IMR-90 (cell line): ENCODE data around the gene TPSAB1. TPM values are rescaled to one million over a fixed set of nuclear protein-coding genes. Genes with fewer than 3 reads are reported as not detected.

Experiments
- ATAC-seq: fragments of 200-7000 bp; cut with Tn5 transposase; 2 replicates; pipeline ENCODE4 v1.9.1; 2020; ENCODE audit warnings: low read depth, mild to moderate bottlenecking, moderate library complexity
- BruUV-seq: library from RNA; stranded (reverse); fragments of 400-500 nt; replicated peaks from 2 replicates; lab custom pipeline; 2021; lab: Mats Ljungman, UMichigan
- CTCF ChIA-PET: fragments of 300-600 bp; formaldehyde crosslinking; extraction: SDS; loops from one replicate; lab custom pipeline; 2021; ENCODE audit warnings: antibody characterized with exemption; lab: Yijun Ruan, JAX
- POLR2A ChIA-PET: fragments of 300-600 bp; sonication (Branson Sonifier 250); formaldehyde crosslinking; loops from one replicate; lab custom pipeline; 2022; ENCODE audit warnings: antibody characterized with exemption; ENCODE audit not compliant: unreplicated experiment; lab: Charles Lee
- DNase-seq: peaks from one replicate; pipeline ENCODE4 v3.0.0; 2013
- H2AFZ ChIP-seq: replicated peaks from 2 replicates; pipeline ENCODE3; 2013; ENCODE audit warnings: low read length, mild to moderate bottlenecking; ENCODE audit not compliant: poor library complexity
- H2AK5ac ChIP-seq: 2 replicates; pipeline ENCODE4 v1.6.1; 2013; ENCODE audit warnings: low read depth, low read length, inconsistent platforms
- H2AK9ac ChIP-seq: replicated peaks from 2 replicates; pipeline ENCODE3; 2013; ENCODE audit warnings: mild to moderate bottlenecking, low read depth, low read length, moderate library complexity; ENCODE audit not compliant: poor library complexity
- H2BK120ac ChIP-seq: 2 replicates; pipeline ENCODE4 v1.6.1; 2013; ENCODE audit warnings: low read depth, low read length, inconsistent platforms
- H2BK15ac ChIP-seq: 3 replicates; pipeline ENCODE4 v1.6.1; 2013; ENCODE audit warnings: low read depth, low read length, inconsistent platforms
- H2BK20ac ChIP-seq: 2 replicates; pipeline ENCODE4 v1.6.1; 2013; ENCODE audit warnings: low read depth, mild to moderate bottlenecking, inconsistent platforms, low read length, moderate library complexity
- H2BK5ac ChIP-seq: 2 replicates; pipeline ENCODE4 v1.6.1; 2013; ENCODE audit warnings: mild to moderate bottlenecking, low read depth, low read length, inconsistent platforms; ENCODE audit not compliant: poor library complexity, severe bottlenecking
- H3K14ac ChIP-seq: replicated peaks from 2 replicates; pipeline ENCODE4 v1.6.1; 2013; ENCODE audit warnings: low read depth, low read length, inconsistent platforms
- H3K18ac ChIP-seq: 2 replicates; pipeline ENCODE4 v1.6.1; 2013; ENCODE audit warnings: low read depth, low read length, control low read depth
- H3K23ac ChIP-seq: 2 replicates; pipeline ENCODE4 v1.6.1; 2013; ENCODE audit warnings: low read depth, low read length, inconsistent platforms
- H3K27ac ChIP-seq: 2 replicates; pipeline ENCODE4 v1.5.1; 2013; ENCODE audit warnings: mild to moderate bottlenecking, control low read depth, low read length; ENCODE audit not compliant: insufficient read depth
- H3K27me3 ChIP-seq: 2 replicates; pipeline ENCODE4 v1.6.1; 2013; ENCODE audit warnings: low read length; ENCODE audit not compliant: control insufficient read depth, insufficient read depth
- H3K36me3 ChIP-seq: 2 replicates; pipeline ENCODE4 v1.6.1; 2013; ENCODE audit warnings: low read length, mixed read lengths; ENCODE audit not compliant: control insufficient read depth, insufficient read depth
- H3K4ac ChIP-seq: 2 replicates; pipeline ENCODE4 v1.6.1; 2013; ENCODE audit warnings: low read depth, low read length, inconsistent platforms
- H3K4me1 ChIP-seq: 2 replicates; pipeline ENCODE4 v1.6.1; 2013; ENCODE audit warnings: low read length, mixed read lengths; ENCODE audit not compliant: control insufficient read depth, insufficient read depth
- H3K4me2 ChIP-seq: 2 replicates; pipeline ENCODE4 v1.6.1; 2013; ENCODE audit warnings: low read depth, mild to moderate bottlenecking, control low read depth, low read length, moderate library complexity
- H3K4me3 ChIP-seq: 2 replicates; pipeline ENCODE4 v1.5.1; 2013; ENCODE audit warnings: low read depth, mild to moderate bottlenecking, control low read depth, low read length, moderate library complexity; ENCODE audit not compliant: insufficient read depth
- H3K56ac ChIP-seq: 2 replicates; pipeline ENCODE4 v1.6.1; 2013; ENCODE audit warnings: low read length, inconsistent platforms; ENCODE audit not compliant: insufficient read depth; ENCODE audit errors: extremely low read depth
- H3K79me1 ChIP-seq, 2 experiments: 2 replicates each; pipeline ENCODE4 v1.6.1; 2013; ENCODE audit warnings: low read length in 2 of 2, inconsistent platforms in 1 of 2, low read depth in 1 of 2
- H3K9ac ChIP-seq: 2 replicates; pipeline ENCODE4 v1.6.1; 2013; ENCODE audit warnings: low read depth, low read length, control low read depth
- H3K9me1 ChIP-seq: 2 replicates; pipeline ENCODE4 v1.6.1; 2013; ENCODE audit warnings: low read length, inconsistent platforms; ENCODE audit not compliant: insufficient read depth
- H3K9me3 ChIP-seq: 2 replicates; pipeline ENCODE4 v1.6.1; 2013; ENCODE audit warnings: low read length; ENCODE audit not compliant: control insufficient read depth, insufficient read depth
- H4K20me1 ChIP-seq: 2 replicates; pipeline ENCODE4 v1.6.1; 2013; ENCODE audit warnings: low read length, inconsistent platforms; ENCODE audit not compliant: insufficient read depth
- H4K5ac ChIP-seq: 2 replicates; pipeline ENCODE4 v1.6.1; 2013; ENCODE audit warnings: mild to moderate bottlenecking, low read depth, low read length, control low read depth
- H4K8ac ChIP-seq, 2 experiments: 2 replicates each; pipeline ENCODE4 v1.6.1; 2013; ENCODE audit warnings: low read depth in 2 of 2, low read length in 2 of 2, control low read depth in 1 of 2, inconsistent platforms in 1 of 2
- H4K91ac ChIP-seq: 2 replicates; pipeline ENCODE4 v1.6.1; 2013; ENCODE audit warnings: low read depth, low read length, inconsistent platforms; ENCODE audit not compliant: insufficient read depth
- BHLHE40 ChIP-seq: fragments of 150-350 bp; IDR thresholded peaks from 2 replicates; pipeline ENCODE4 v1.6.1; 2016; ENCODE audit warnings: mild to moderate bottlenecking, low read depth, low read length
- CEBPB ChIP-seq: IDR thresholded peaks from 2 replicates; pipeline ENCODE4 v1.6.1; 2012; ENCODE audit warnings: low read depth, low read length, improper control_type of control experiment
- CHD1 ChIP-seq: IDR thresholded peaks from 2 replicates; pipeline ENCODE4 v1.6.1; 2012; ENCODE audit warnings: low read depth, low read length, improper control_type of control experiment
- CTCF ChIP-seq: conservative IDR thresholded peaks from 2 replicates; pipeline ENCODE4 v1.5.1; 2012; ENCODE audit warnings: mild to moderate bottlenecking, low read depth, low read length, improper control_type of control experiment
- ELK1 ChIP-seq: fragments of 150-350 bp; IDR thresholded peaks from 2 replicates; pipeline ENCODE4 v1.6.1; 2016; ENCODE audit warnings: low read depth, mild to moderate bottlenecking, low read length, moderate library complexity, borderline replicate concordance
- FOS ChIP-seq: fragments of 150-350 bp; IDR thresholded peaks from 2 replicates; pipeline ENCODE4 v1.6.1; 2016; ENCODE audit warnings: low read depth, low read length
- MAFK ChIP-seq: IDR thresholded peaks from 2 replicates; pipeline ENCODE4 v1.6.1; 2012; ENCODE audit warnings: low read depth, low read length, improper control_type of control experiment
- MAZ ChIP-seq: IDR thresholded peaks from 2 replicates; pipeline ENCODE4 v1.6.1; 2012; ENCODE audit warnings: low read depth, mild to moderate bottlenecking, low read length, improper control_type of control experiment, moderate library complexity, borderline replicate concordance
- MXI1 ChIP-seq: IDR thresholded peaks from 2 replicates; pipeline ENCODE4 v1.6.1; 2012; ENCODE audit warnings: low read depth, mild to moderate bottlenecking, low read length, moderate library complexity, borderline replicate concordance
- NFE2L2 ChIP-seq: fragments of 150-350 bp; IDR thresholded peaks from 2 replicates; pipeline ENCODE4 v1.6.1; 2016; ENCODE audit warnings: low read depth, mild to moderate bottlenecking, low read length
- POLR2A ChIP-seq: IDR thresholded peaks from 2 replicates; pipeline ENCODE4 v1.6.1; 2012; ENCODE audit warnings: mild to moderate bottlenecking, low read depth, low read length
- RAD21 ChIP-seq: IDR thresholded peaks from 2 replicates; pipeline ENCODE4 v1.6.1; 2012; ENCODE audit warnings: low read length, improper control_type of control experiment
- RCOR1 ChIP-seq: IDR thresholded peaks from 2 replicates; pipeline ENCODE4 v1.6.1; 2012; ENCODE audit warnings: mild to moderate bottlenecking, low read length, improper control_type of control experiment; ENCODE audit not compliant: insufficient replicate concordance
- RFX5 ChIP-seq: IDR thresholded peaks from 2 replicates; pipeline ENCODE4 v1.8.0; 2012; ENCODE audit warnings: low read depth, mild to moderate bottlenecking, low read length, moderate library complexity
- SMC3 ChIP-seq: fragments of 150-350 bp; IDR thresholded peaks from 2 replicates; pipeline ENCODE4 v1.6.1; 2016; ENCODE audit warnings: low read depth, mild to moderate bottlenecking, antibody characterized with exemption, low read length, moderate library complexity
- USF2 ChIP-seq: fragments of 150-350 bp; IDR thresholded peaks from 2 replicates; pipeline ENCODE4 v1.6.1; 2017; ENCODE audit warnings: mild to moderate bottlenecking, antibody characterized with exemption, low read length, low read depth
- WGBS, 2 experiments: methylation state at CpG; one replicate each; pipeline versions ENCODE4 v1.1.5 to v1.1.7; 2013; ENCODE audit warnings: missing lambda C conversion rate in 2 of 2; ENCODE audit not compliant: insufficient read length in 1 of 2; ENCODE audit errors: extremely low coverage in 2 of 2; 5-methylcytosine and 5-hydroxymethylcytosine counted together
- dilution Hi-C: fragments of 300-500 bp; cut with HindIII; formaldehyde crosslinking; loops from one replicate; pipeline ENCODE4 v1.14.3; 2018; ENCODE audit warnings: low sequenced_read_pairs; ENCODE audit not compliant: unreplicated experiment
- in situ Hi-C: fragments of 300-500 bp; cut with MboI; formaldehyde crosslinking; loops from 3 replicates; pipeline ENCODE4 v1.14.3; 2019; ENCODE audit warnings: low sequenced_read_pairs, inconsistent platforms, mixed read lengths
- intact Hi-C: fragments of 100-400 bp; cut with micrococcal nuclease; formaldehyde crosslinking; loops from 2 replicates; pipeline ENCODE4 v1.10.0; 2022
- polyA plus RNA-seq, 3 experiments: library from polyadenylated mRNA; depleted of rRNA; stranded (reverse); fragments of >200 nt; gene quantifications; 2 replicates each; pipeline ENCODE4 v1.2.3, GENCODE V29; 2012; ENCODE audit warnings: low replicate concordance in 1 of 3
- total RNA-seq: library from RNA; depleted of rRNA; stranded (reverse); fragments of >200 nt; gene quantifications from 2 replicates; pipeline ENCODE4 v1.2.3, GENCODE V29; 2012

Gene TPSAB1
- total and polyA plus RNA-seq, 2 of the 4 experiments (the other 2 are of a cell fraction), result not detected

- POLR2A ChIA-PET, result no interaction called here
Observed at GRCh38 chr16:1260101-1260680, 19.7 kb downstream of the TPSAB1 start.

More at GRCh38 chr16:1260101-1260680, 19.7 kb downstream of the TPSAB1 start:
- Histone ChIP-seq H3K4me2 (no peak overlapping the region), H3K4ac (no peak overlapping the region), H4K8ac (no peak overlapping the region), H3K14ac (no peak overlapping the region), H4K91ac (no peak overlapping the region), H3K18ac (no peak overlapping the region), H2AK9ac (no peak overlapping the region), H3K4me1 (no peaks in the 10 kb centered on the region), H3K27me3 (peaks cover 38% of the 10 kb centered on the region), H3K36me3 (no peaks in the 10 kb centered on the region), H3K23ac (no peak overlapping the region), H2AK5ac (no peak overlapping the region), H2AFZ (no peak overlapping the region), H2BK120ac (no peak overlapping the region), H3K56ac (no peak overlapping the region), H4K5ac (no peak overlapping the region), H2BK15ac (no peak overlapping the region), H2BK5ac (no peak overlapping the region), H2BK20ac (no peak overlapping the region), H3K9me3 (no peaks in the 10 kb centered on the region), H3K79me1 (no peaks in the 10 kb centered on the region), H3K4me3 (no peak overlapping the region), H3K9me1 (peaks cover 4% of the 10 kb centered on the region; the same call in 1 of the 2 replicates), H3K9ac (no peak overlapping the region), H4K20me1 (no peaks in the 10 kb centered on the region; the same call in 1 of the 2 replicates), H3K27ac (no peak overlapping the region)
- DNase-seq (no peak), ATAC-seq (no peak)
- intact Hi-C loops, result no loop called here
- CTCF ChIA-PET, result no interaction called here
- in situ Hi-C loops, result no loop called here
- 52% methylated on average over 8 of the region's 36 CpGs; no CpG with 5 or more reads in 1 of the 2 experiments for WGBS, 2 experiments
- dilution Hi-C loops, result no loop called here
- no TSS peak for BruUV-seq
- TF ChIP-seq CHD1, result no peak
- no peak for TF ChIP-seq FOS
- no peak for TF ChIP-seq MXI1
- TF ChIP-seq RAD21, result no peak
- TF ChIP-seq CTCF, result no peak
- no peak for TF ChIP-seq MAFK
- no peak for TF ChIP-seq NFE2L2
- TF ChIP-seq USF2, result no peak
- TF ChIP-seq ELK1, result no peak
- no peak for TF ChIP-seq MAZ
- TF ChIP-seq BHLHE40, result no peak
- TF ChIP-seq SMC3, result no peak
- no peak for TF ChIP-seq RCOR1
- TF ChIP-seq RFX5, result no peak
- TF ChIP-seq POLR2A, result no peak
- TF ChIP-seq CEBPB, result no peak
